HG02623 (cell line): Measurements from ENCODE around the gene NDUFB10.

Experiments used
- ATAC-seq: cut with Tn5 transposase; IDR thresholded peaks from one replicate; pipeline ENCODE4 v1.9.1; 2021; ENCODE audit warnings: moderate library complexity; ENCODE audit not compliant: unreplicated experiment

NDUFB10 gene

GRCh38 chr16:1982013-1982433, 22.7 kb downstream of the NDUFB10 start:
- ATAC-seq = no peak

GRCh38 chr16:1982991-1983543, 23.7 kb downstream of the NDUFB10 start:
- no peak for ATAC-seq

- peak; percentile 70 for ATAC-seq
These were observed 24.4 kb downstream of the NDUFB10 start, which contains the start of gene GFER for GRCh38 chr16:1983544-1984346. GFER (plus strand) TSS chr16:1984193; CDS start chr16:1984219, 26 bp downstream.

GRCh38 chr16:1984347-1985225, 25.2 kb downstream of the NDUFB10 start:
- ATAC-seq = no peak

- no peak for ATAC-seq
These were observed 26.3 kb downstream of the NDUFB10 start for GRCh38 chr16:1985466-1986150.

- no peak for ATAC-seq
These were observed 27.9 kb downstream of the NDUFB10 start for GRCh38 chr16:1987198-1987597.

- ATAC-seq = no peak
These were observed 30.1 kb downstream of the NDUFB10 start, which contains the start of gene SYNGR3 for GRCh38 chr16:1989209-1990100. SYNGR3 (plus strand) TSS chr16:1989970; CDS start chr16:1990103, 133 bp downstream.

GRCh38 chr16:1990101-1990350, 30.7 kb downstream of the NDUFB10 start:
- no peak for ATAC-seq

- ATAC-seq = no peak
These were observed 31.2 kb downstream of the NDUFB10 start for GRCh38 chr16:1990351-1991134.

GRCh38 chr16:1991135-1991551, 31.8 kb downstream of the NDUFB10 start:
- ATAC-seq = no peak

GRCh38 chr16:1991588-1991947, 32.2 kb downstream of the NDUFB10 start:
- no peak for ATAC-seq

GRCh38 chr16:1991948-1992703, 32.8 kb downstream of the NDUFB10 start:
- ATAC-seq = peak; percentile 41

- ATAC-seq = no peak
These were observed 33.5 kb downstream of the NDUFB10 start for GRCh38 chr16:1992704-1993317.

GRCh38 chr16:1993731-1994131, 34.4 kb downstream of the NDUFB10 start:
- ATAC-seq = no peak

GRCh38 chr16:1997494-1998359, 38.4 kb downstream of the NDUFB10 start:
- ATAC-seq = no peak

GRCh38 chr16:1998360-1998835, 39.1 kb downstream of the NDUFB10 start:
- ATAC-seq = no peak
